HG03064 (cell line): ENCODE results near the gene PPARD.
"Not testable (repeated sequence)": the region's sequence is repeated elsewhere in the genome, so short reads cannot be mapped to it uniquely, and the experiment has no call there.

ENCODE experiments used
- ATAC-seq: cut with Tn5 transposase; IDR thresholded peaks from one replicate; pipeline ENCODE4 v1.9.1; 2021; ENCODE audit warnings: low read depth; ENCODE audit not compliant: unreplicated experiment

The PPARD gene

DNA sequence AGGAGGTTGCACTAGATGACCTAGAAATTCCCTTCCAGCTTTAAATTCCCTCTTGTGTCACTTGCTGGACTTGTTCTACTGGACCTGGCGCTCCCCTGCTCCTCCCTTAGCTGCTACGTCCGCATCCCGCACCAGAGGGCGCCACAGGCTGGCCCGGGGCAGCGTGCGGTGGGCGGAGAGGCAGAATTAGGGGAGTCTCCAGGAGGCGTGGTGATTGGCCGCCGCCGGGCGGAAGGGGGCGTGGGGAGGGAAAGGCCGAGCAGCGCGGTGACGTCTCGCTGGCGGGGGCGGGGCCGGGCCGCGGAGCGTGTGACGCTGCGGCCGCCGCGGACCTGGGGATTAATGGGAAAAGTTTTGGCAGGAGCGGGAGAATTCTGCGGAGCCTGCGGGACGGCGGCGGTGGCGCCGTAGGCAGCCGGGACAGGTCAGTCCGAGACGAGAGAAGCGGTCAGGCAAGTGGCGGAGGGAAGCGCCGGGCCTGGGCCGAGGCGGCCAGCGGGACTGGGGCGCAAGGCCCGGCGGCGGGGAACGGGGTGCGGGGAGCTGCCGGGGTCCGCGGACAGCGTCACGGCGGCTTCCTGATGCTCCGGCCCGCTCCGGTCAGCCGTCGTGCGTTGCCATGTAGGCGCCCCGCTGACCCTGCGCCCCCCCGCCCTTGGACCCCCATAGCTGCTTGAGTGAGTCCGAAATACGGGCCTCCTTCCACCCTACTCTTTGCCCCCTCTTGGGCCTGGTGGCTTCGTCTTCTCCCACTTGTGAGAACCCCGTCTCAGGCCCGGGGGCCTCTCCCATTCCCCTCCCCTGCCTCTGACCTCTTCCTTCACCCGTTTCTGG, at the start of gene PPARD:
Gene PPARD (plus strand): TSS at position 301 of the 834 bp plus-strand sequence. CDS start 68,530 bp downstream, outside the sequence.
- peak; percentile 93 for ATAC-seq

- no peak for ATAC-seq
Observed at GRCh38 chr6:35293681-35294080, 48.7 kb upstream of the PPARD start.

GRCh38 chr6:35294308-35294945, 47.9 kb upstream of the PPARD start:
- no peak for ATAC-seq

DNA sequence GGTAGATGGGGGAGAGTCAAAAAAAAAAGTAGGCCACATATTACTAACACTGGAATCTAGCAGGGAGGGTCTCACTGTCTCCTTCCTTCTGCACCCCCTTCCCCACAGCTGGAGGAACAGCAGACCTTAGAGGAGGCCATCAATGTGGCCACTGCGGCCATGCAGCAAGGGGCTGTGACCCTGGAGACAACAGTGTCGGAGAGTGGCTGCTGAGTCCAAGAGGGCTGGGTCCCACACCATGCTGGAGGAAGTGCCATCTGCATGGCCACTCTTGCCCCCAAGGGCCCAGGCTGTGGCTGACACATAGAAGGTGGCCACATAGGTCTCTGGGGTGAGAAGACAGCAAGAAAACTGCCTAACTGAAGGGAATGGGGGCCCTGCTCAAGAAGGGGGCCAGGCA, 47.3 kb upstream of the PPARD start:
- no peak for ATAC-seq

- no peak for ATAC-seq
Observed at GRCh38 chr6:35295521-35296315, 46.6 kb upstream of the PPARD start.

DNA sequence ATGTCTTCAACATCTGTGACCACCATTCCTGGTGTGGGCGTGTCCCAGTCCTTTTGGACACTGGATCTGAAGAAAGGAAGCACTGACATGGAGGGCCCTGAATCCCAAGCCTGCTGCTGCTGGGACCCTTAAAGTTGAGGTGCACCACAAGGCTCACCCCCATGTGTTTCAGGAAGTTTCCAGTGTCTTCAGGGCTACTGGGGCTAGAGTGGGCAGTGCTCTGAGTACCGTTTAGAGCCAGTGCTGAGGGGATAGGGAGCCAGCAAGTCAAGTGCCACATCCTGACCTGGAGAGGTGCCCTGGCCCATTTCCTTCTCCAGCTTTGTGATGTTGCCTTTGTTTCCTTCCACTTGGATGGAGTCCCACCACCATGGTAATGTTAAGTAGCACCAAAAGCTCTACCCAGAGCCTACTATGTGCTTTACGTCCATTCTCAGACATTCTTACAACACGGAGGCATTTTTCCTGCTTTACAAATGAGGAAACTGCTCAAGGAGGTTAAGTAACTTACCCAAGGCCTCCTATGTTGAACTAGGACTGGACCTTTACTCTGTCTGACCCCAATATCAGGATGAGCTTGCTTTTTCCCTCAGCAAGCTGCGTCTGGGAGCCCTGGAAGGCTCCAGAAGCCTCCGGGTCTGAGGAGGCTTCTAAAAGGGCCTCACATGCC, 45.3 kb upstream of the PPARD start:
- ATAC-seq: no peak

DNA sequence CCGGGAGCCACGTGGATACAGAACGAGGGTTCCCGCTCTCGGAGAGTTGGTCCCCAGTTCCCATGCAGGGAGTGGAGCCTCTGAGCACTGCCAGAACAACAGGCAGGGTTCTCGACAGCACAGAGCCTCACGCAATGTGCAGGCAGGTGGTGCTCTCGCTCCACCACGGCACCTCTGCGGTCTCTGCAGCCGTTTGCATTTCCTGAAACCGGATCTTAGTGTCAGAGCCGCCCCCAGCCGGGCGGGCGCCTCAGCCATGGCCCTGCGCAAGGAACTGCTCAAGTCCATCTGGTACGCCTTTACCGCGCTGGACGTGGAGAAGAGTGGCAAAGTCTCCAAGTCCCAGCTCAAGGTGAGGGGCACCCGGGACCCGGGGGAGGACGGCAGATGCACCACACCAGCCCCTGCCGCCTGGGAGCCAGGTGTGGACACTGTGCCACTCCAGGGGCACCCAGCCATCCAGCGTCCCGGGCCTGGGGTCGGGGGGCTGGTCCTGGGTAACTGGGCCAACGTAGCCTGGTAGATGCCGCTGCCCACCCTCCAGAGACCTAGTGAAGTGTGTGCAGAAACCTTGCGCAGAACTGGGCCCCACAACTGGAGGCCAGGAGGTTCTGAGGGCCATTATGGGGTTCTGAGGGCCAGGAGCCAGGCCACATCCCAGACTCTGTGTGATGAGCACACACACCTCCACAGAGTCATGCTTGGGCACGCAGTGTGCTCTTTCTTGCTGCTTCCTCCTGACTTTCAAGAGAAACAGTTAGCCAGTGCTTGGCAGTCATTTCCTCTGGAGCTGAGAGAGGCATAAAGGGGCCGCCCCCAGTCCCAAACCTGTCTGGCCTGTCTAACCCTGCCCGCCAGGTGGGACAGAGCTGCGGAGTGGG, 44.5 kb upstream of the PPARD start, which contains the start of gene DEF6:
Gene DEF6 (plus strand): TSS at position 218 of the 881 bp plus-strand sequence. CDS start 39 bp downstream, at position 257.
- ATAC-seq: peak; percentile 67

- ATAC-seq: no peak
Observed at GRCh38 chr6:35298625-35299140, 43.7 kb upstream of the PPARD start.

DNA sequence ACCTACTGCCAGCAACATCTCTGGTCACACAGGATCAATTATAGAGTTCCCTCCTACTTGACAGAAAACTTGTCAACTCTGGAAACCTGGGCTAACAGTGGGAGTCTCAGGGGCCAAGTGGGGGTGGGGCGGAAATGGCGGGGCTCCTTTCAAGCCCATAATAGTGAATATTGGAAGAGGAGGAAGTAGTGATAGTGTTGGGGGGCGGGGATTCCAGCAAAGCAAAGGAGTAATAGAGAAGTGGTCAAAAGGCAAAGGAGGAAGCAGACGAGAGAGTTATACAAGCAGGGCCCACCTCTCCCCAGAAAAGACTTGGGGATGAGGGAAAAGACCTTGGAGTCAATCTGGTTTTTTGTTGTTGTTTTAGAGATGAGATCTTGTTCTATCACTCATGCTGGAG, 42.7 kb upstream of the PPARD start:
- ATAC-seq: no peak

- ATAC-seq: no peak
Observed at GRCh38 chr6:35300848-35301247, 41.5 kb upstream of the PPARD start.

DNA sequence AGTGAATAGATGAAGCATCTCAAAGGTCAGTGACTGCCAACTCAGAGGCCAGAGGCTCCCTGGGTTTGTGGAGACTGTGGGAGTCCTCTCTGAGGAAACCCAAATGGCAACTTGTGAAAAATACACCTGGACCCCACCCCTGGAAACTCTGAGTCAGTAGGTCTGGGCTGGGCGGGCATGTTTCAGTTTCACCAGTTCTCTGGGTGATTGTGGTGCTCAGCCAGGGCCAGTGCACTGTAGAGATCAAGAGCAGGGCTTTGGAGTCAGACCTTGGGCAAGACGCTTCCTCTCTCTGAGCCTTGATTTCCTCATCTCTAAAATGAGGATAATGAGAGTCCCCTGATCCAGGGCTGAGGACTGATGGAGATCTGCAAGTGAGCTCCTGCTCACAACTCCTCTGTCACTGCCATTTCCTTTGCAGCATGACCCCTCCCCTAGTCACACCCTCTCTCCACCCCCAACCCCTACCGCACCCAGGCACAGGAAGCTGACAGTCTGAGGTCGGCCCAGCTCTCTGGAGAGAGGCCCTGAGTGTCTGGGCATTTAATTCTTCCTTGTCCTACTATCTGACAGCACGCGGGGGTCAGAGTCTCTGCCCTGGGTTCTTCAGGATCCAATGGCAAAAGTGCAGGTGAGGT, 39.6 kb upstream of the PPARD start:
- ATAC-seq: peak; percentile 63

DNA sequence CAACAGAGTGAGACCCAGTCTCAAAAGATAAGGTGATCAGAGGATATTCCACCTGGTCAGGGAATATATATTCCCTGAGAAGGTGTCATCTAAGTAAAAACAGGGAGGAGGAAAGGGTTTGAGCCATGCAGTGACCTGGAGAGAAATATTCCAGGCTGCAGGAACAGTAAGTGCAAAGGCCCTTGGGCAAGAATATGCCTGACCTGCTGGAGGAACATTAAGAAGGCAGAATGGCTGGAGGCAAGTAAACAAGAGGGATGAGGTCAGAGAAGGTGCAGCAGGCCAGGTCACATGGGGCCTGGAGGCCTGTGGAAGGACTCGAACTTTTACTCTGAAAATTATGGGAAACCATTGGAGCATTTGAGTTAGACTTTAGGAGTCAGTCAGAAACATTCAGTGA, 38.1 kb upstream of the PPARD start:
- ATAC-seq: no peak

GRCh38 chr6:35305117-35305516, 37.2 kb upstream of the PPARD start:
- no peak for ATAC-seq

DNA sequence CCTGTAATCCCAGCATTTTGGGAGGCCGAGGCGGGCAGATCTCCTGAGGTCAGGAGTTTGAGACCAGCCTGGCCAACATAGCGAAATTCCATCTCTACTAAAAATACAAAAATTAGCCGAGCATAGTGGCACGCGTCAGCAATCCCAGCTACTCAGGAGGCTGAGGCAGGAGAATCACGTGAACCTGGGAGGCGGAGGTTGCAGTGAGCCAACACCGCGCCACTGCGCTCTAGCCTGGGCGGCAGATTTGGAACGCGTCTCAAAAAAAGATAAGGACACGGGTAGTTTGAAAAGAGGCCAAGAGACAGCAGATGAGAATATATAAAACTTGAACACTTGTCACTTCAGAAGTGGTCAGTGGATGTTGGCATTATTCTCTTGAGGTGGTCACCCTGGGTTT, 35.2 kb upstream of the PPARD start:
- ATAC-seq: not testable (repeated sequence)

DNA sequence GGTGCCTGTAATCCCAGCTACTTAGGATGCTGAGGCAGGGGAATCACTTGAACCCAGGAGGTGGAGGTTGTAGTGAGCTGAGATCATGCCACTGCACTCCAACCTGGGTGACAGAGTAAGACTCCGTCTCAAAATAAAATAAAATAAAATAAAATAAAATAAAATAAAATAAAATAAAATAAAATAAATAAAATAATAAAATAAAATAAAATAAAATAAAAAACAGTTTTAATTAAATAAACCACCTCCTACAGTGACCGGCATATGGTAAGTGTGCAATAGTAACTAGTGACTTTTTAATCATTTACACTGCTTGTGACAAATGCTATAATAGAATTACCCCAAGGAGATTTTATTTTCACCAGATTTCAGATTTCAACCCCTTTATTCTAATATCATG, 33.8 kb upstream of the PPARD start:
- ATAC-seq: not testable (repeated sequence)

DNA sequence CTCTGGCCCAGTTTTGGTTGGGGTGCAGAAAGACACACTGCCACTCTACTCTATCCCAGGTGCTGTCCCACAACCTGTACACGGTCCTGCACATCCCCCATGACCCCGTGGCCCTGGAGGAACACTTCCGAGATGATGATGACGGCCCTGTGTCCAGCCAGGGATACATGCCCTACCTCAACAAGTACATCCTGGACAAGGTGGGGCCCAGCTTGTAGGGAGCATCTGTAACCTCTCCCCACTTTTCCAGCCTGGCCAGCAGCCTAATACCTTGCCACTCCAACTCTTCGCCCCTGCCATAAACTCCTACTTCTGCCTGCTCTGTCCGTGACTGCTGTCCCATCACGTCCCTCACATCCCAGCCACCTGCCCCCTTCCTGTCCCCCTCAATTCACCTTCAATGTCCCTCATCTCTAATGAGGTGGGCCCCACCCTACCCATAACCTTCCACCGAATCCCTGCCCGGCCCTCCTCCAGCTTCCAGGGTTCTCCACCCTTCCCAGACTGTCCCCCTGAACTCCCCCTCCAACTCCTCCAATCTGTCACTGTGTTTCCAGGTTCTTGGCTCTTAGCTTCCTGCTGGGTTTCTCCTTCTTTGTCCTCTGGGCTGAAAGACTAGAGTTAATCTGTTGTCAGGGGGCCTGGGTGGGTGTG, 32.6 kb upstream of the PPARD start:
- ATAC-seq: no peak

DNA sequence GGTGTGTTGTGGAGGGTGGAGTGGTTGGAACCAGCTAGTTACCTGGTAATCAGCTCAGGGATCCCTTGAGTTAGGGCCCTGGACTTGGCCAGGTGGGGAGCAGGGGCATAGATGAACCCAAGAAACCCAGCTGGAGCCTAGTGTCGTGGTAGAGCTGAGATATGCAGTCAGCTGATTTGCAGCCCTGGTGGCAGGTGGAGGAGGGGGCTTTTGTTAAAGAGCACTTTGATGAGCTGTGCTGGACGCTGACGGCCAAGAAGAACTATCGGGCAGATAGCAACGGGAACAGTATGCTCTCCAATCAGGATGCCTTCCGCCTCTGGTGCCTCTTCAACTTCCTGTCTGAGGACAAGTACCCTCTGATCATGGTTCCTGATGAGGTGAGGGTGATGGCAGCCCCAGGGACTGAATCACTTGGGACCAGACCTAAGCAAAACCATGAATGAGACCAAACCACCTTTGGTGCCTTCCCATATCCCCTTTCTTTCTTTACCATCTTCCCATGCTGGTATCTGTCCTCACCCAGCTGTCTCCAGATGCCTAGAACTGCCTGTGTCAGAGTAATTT, 32.0 kb upstream of the PPARD start:
- ATAC-seq: no peak
